CD14-positive monocyte (primary cell): ENCODE results near the gene NPAS4. TPM values are rescaled to one million over a fixed set of nuclear protein-coding genes. Genes with fewer than 3 reads are reported as not detected.
A peak's percentile ranks its signal among the peaks of the same experiment; 100 is the strongest.

Experiments used
- DNase-seq, 3 donors: peaks; one replicate each; pipeline ENCODE4 v3.0.0-alpha.2; 2011 to 2022
- H2AFZ ChIP-seq: 2 replicates; pipeline ENCODE4 v1.6.0; 2012; ENCODE audit warnings: mild to moderate bottlenecking, low read depth, low read length, inconsistent platforms; ENCODE audit not compliant: insufficient read depth, poor library complexity, severe bottlenecking
- H3K27ac ChIP-seq, 2 donors: 1 replicate in 1 of 2; 2 replicates in 1 of 2; pipeline ENCODE4 v1.5.1; 2012 to 2013; ENCODE audit warnings: low read length in 2 of 2, control low read depth in 1 of 2, inconsistent platforms in 1 of 2, low read depth in 1 of 2, mild to moderate bottlenecking in 1 of 2
- H3K27me3 ChIP-seq, 2 donors: one replicate each; pipeline versions ENCODE4 v1.6.0 to v1.6.1; 2011 to 2013; ENCODE audit warnings: low read length in 2 of 2; ENCODE audit not compliant: control insufficient read depth in 2 of 2, insufficient read depth in 2 of 2
- H3K36me3 ChIP-seq, 2 donors: replicated peaks in 1 of 2; 1 replicate in 1 of 2; 2 replicates in 1 of 2; pipeline versions ENCODE4 v1.5.1 to v1.6.1; 2012 to 2013; ENCODE audit warnings: low read length in 2 of 2, control low read depth in 1 of 2, inconsistent platforms in 1 of 2, mild to moderate bottlenecking in 1 of 2; ENCODE audit not compliant: insufficient read depth in 2 of 2, control insufficient read depth in 1 of 2
- H3K4me1 ChIP-seq, 2 donors: 1 replicate in 1 of 2; 2 replicates in 1 of 2; pipeline versions ENCODE4 v1.5.1 to v1.6.1; 2012 to 2013; ENCODE audit warnings: low read length in 2 of 2, control low read depth in 1 of 2, inconsistent platforms in 1 of 2, mild to moderate bottlenecking in 1 of 2, moderate library complexity in 1 of 2; ENCODE audit not compliant: insufficient read depth in 2 of 2, control insufficient read depth in 1 of 2
- H3K4me2 ChIP-seq: replicated peaks from 2 replicates; pipeline ENCODE3; 2012; ENCODE audit warnings: low read length, moderate library complexity, mild to moderate bottlenecking; ENCODE audit not compliant: poor library complexity, severe bottlenecking; ENCODE audit errors: extremely low read depth
- H3K4me3 ChIP-seq, 3 experiments: fragments of 200-600 bp in 1 of 3; sonication (generic) in 1 of 3; replicated peaks in 1 of 3; 1 replicate in 2 of 3; 2 replicates in 1 of 3; pipeline ENCODE4 v1.5.1; 2011 to 2013; ENCODE audit warnings: low read length in 3 of 3, mild to moderate bottlenecking in 3 of 3, control low read depth in 2 of 3, low read depth in 2 of 3, inconsistent platforms in 1 of 3, moderate library complexity in 1 of 3
- H3K79me2 ChIP-seq: 2 replicates; pipeline ENCODE4 v1.6.0; 2012; ENCODE audit warnings: mild to moderate bottlenecking, control low read depth, inconsistent platforms, low read length, moderate library complexity; ENCODE audit not compliant: insufficient read depth
- H3K9ac ChIP-seq: 2 replicates; pipeline ENCODE4 v1.6.0; 2017; ENCODE audit warnings: low read length, mild to moderate bottlenecking; ENCODE audit not compliant: insufficient read depth, poor library complexity, severe bottlenecking
- H3K9me3 ChIP-seq, 2 donors: replicated peaks in 1 of 2; 1 replicate in 1 of 2; 2 replicates in 1 of 2; pipeline versions ENCODE4 v1.5.1 to v1.6.1; 2012 to 2013; ENCODE audit warnings: low read length in 2 of 2, control low read depth in 1 of 2; ENCODE audit not compliant: control insufficient read depth in 1 of 2, insufficient read depth in 1 of 2
- H4K20me1 ChIP-seq: 2 replicates; pipeline ENCODE4 v1.6.0; 2012; ENCODE audit warnings: mild to moderate bottlenecking, low read length, control low read depth, moderate library complexity; ENCODE audit not compliant: insufficient read depth
- H3K27ac Mint-ChIP-seq, 7 donors: one replicate each; pipeline ENCODE4 v1.8.0; 2020; ENCODE audit warnings: mild to moderate bottlenecking in 7 of 7, mixed read lengths in 7 of 7, moderate library complexity in 6 of 7, inconsistent platforms in 2 of 7
- H3K27me3 Mint-ChIP-seq, 3 donors: one replicate each; pipeline ENCODE4 v1.8.0; 2021 to 2022; ENCODE audit warnings: low read depth in 3 of 3, mild to moderate bottlenecking in 3 of 3, mixed read lengths in 3 of 3, moderate library complexity in 3 of 3, inconsistent platforms in 1 of 3
- H3K36me3 Mint-ChIP-seq, 2 donors: one replicate each; pipeline ENCODE4 v1.8.0; 2020; ENCODE audit warnings: mixed read lengths in 2 of 2, inconsistent platforms in 1 of 2, mild to moderate bottlenecking in 1 of 2
- H3K4me1 Mint-ChIP-seq: one replicate; pipeline ENCODE4 v1.8.0; 2020; ENCODE audit warnings: mild to moderate bottlenecking, mixed read lengths
- H3K4me3 Mint-ChIP-seq, 2 donors: one replicate each; pipeline ENCODE4 v1.8.0; 2020; ENCODE audit warnings: mild to moderate bottlenecking in 2 of 2, mixed read lengths in 2 of 2, moderate library complexity in 1 of 2
- H3K9me3 Mint-ChIP-seq, 7 donors: one replicate each; pipeline ENCODE4 v1.8.0; 2020 to 2022; ENCODE audit warnings: mixed read lengths in 7 of 7, mild to moderate bottlenecking in 6 of 7, moderate library complexity in 6 of 7, inconsistent platforms in 2 of 7
- WGBS: methylation state at CpG from one replicate; pipeline ENCODE4 v1.1.5; 2013; ENCODE audit warnings: missing lambda C conversion rate; ENCODE audit not compliant: insufficient coverage; 5-methylcytosine and 5-hydroxymethylcytosine counted together
- intact Hi-C, 2 donors: fragments of 100-400 bp; cut with micrococcal nuclease; formaldehyde crosslinking; loops; one replicate each; pipeline versions ENCODE4 v1.15.0 to v1.15.1; 2023
- polyA plus RNA-seq, 3 donors: library from polyadenylated mRNA; depleted of rRNA in 1 of 3; unstranded in 2 of 3; stranded (reverse) in 1 of 3; fragments of 300-500 nt in 2 of 3; fragments of >200 nt in 1 of 3; fragmentation: Illumina TruSeq in 2 of 3; gene quantifications; 1 replicate in 2 of 3; 2 replicates in 1 of 3; pipeline ENCODE4 v1.2.3, GENCODE V29; 2012 to 2021
- TF ChIP-seq, protein P1 (sequence below): fragments of 200-600 bp; IDR thresholded peaks from one replicate; pipeline ENCODE4 v1.8.0; 2022; ENCODE audit warnings: antibody characterized with exemption, mild to moderate bottlenecking

The NPAS4 gene
- polyA plus RNA-seq, 3 donors, result not detected

DNA sequence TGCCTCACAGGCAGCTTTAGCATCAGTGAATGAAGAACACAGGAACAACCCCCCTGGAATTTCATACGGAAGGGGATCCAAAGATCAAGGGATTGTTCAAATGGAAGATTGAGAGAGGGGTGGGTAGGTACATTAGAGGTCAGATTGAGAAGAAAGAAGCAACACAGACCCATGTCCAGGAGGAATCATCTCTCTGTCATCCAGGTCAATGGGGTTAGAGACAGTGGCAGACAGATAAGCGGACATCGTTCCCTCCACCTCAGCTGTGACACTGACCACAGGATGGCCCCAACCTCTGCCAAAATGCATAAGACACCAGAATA, 1.9 kb upstream of the NPAS4 start:
- peaks cover 35 to 50% (median 36%) of the 10 kb centered on the region in 3 donors for H3K27me3 Mint-ChIP-seq
- TF ChIP-seq, protein P1, sequence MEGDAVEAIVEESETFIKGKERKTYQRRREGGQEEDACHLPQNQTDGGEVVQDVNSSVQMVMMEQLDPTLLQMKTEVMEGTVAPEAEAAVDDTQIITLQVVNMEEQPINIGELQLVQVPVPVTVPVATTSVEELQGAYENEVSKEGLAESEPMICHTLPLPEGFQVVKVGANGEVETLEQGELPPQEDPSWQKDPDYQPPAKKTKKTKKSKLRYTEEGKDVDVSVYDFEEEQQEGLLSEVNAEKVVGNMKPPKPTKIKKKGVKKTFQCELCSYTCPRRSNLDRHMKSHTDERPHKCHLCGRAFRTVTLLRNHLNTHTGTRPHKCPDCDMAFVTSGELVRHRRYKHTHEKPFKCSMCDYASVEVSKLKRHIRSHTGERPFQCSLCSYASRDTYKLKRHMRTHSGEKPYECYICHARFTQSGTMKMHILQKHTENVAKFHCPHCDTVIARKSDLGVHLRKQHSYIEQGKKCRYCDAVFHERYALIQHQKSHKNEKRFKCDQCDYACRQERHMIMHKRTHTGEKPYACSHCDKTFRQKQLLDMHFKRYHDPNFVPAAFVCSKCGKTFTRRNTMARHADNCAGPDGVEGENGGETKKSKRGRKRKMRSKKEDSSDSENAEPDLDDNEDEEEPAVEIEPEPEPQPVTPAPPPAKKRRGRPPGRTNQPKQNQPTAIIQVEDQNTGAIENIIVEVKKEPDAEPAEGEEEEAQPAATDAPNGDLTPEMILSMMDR, result no peak

DNA sequence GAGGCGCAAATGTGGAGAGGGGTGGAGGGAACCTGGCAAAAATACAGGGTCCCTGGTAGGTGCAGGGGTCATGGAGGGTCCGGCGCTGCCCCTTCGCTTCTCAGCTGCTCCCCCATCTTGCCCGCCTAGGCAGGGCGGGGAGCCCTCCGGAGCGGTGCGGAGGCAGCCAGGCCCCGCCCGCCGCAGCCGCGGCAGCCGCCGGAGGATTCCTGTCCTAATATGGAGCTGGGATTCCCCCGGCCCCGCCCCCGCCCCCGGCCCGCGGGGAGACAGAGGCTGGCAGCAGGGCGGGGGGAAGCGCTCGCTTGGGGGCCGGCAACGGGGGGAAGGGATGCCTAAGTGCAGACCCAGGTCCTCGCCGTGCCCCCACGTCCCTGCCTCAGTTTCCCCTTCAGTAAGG, 1.0 kb upstream of the NPAS4 start:
- Histone ChIP-seq H3K4me1 (no peaks in the 10 kb centered on the region), H4K20me1 (no peaks in the 10 kb centered on the region), H3K9me3 (peaks cover 15% of the 10 kb centered on the region in 2 donors), H3K27ac (no peak overlapping the region), H3K27me3 (peaks cover 14 to 35% of the 10 kb centered on the region in 2 donors), H3K4me2 (no peak overlapping the region), H3K4me3 (no peak overlapping the region), H3K36me3 (no peaks in the 10 kb centered on the region), H3K79me2 (no peaks in the 10 kb centered on the region), H2AFZ (no peak overlapping the region), H3K9ac (no peak overlapping the region)
- no peak for DNase-seq
- peaks cover 31 to 46% (median 36%) of the 10 kb centered on the region in 3 donors for H3K27me3 Mint-ChIP-seq
- H3K36me3 Mint-ChIP-seq, result peaks cover 0 to 5% of the 10 kb centered on the region in 2 donors
- TF ChIP-seq, protein P1, result no peak
- H3K27ac Mint-ChIP-seq, result no peak overlapping the region
- intact Hi-C loops, result loop anchor here in 1 of 2 donors (10.0 kb wide), 1 partner anchor 425 kb away; the partner anchor contains the start of gene RCE1
- H3K4me3 Mint-ChIP-seq, result peak overlapping the region in 1 of 2 donors; percentile 88
- 8% methylated on average over 25 of the region's 30 CpGs for WGBS
- H3K9me3 Mint-ChIP-seq, result peaks cover 8 to 22% (median 14%) of the 10 kb centered on the region in 7 donors
- peaks cover 8% of the 10 kb centered on the region for H3K4me1 Mint-ChIP-seq

More for the DNA sequence above, 1.9 kb upstream of the NPAS4 start:
- Histone ChIP-seq H3K9me3 (peaks cover 15% of the 10 kb centered on the region in 2 donors), H3K79me2 (no peaks in the 10 kb centered on the region), H3K4me3 (no peak overlapping the region), H4K20me1 (no peaks in the 10 kb centered on the region), H3K4me1 (no peaks in the 10 kb centered on the region), H3K4me2 (no peak overlapping the region), H3K27ac (no peak overlapping the region), H3K36me3 (no peaks in the 10 kb centered on the region), H3K27me3 (peaks cover 14 to 40% of the 10 kb centered on the region in 2 donors), H2AFZ (no peak overlapping the region), H3K9ac (no peak overlapping the region)
- Mint-ChIP-seq H3K9me3 (peaks cover 8 to 22% (median 14%) of the 10 kb centered on the region in 7 donors), H3K4me1 (peaks cover 8% of the 10 kb centered on the region), H3K36me3 (peaks cover 0 to 5% of the 10 kb centered on the region in 2 donors), H3K27ac (no peak overlapping the region), H3K4me3 (peak overlapping the region in 1 of 2 donors; percentile 88)
- DNase-seq, result no peak
- 77% methylated on average over 2 of the region's 3 CpGs for WGBS
- intact Hi-C loops, result loop anchor here in 1 of 2 donors (10.0 kb wide), 1 partner anchor 426 kb away; the partner anchor contains the start of gene RCE1
